GM12878 (cell line): Measurements from ENCODE around the gene ECEL1. TPM values are rescaled to one million over a fixed set of nuclear protein-coding genes. Genes with fewer than 3 reads are reported as not detected.

Experiments
- ATAC-seq: fragments of 200-7000 bp; cut with Tn5 transposase; 3 replicates; pipeline ENCODE4 v1.9.1; 2020; ENCODE audit warnings: mild to moderate bottlenecking, moderate library complexity
- BruUV-seq: library from RNA; stranded (reverse); fragments of 400-500 nt; replicated peaks from 2 replicates; lab custom pipeline; 2021; lab: Mats Ljungman, UMichigan
- CTCF ChIA-PET: fragments of 300-600 bp; sonication (Branson Sonifier 250); formaldehyde crosslinking; extraction: SDS; loops from one replicate; lab custom pipeline; 2021; ENCODE audit warnings: inconsistent platforms; lab: Yijun Ruan, JAX
- POLR2A ChIA-PET: fragments of 350-600 bp; formaldehyde crosslinking; extraction: SDS; loops from one replicate; lab custom pipeline; 2021; ENCODE audit warnings: inconsistent platforms; lab: Charles Lee
- RAD21 ChIA-PET: fragments of 300-600 bp; sonication (Branson Sonifier 250); formaldehyde crosslinking; loops from one replicate; lab custom pipeline; 2023; ENCODE audit warnings: antibody characterized with exemption; ENCODE audit not compliant: unreplicated experiment; lab: Charles Lee
- SMC1A ChIA-PET: fragments of 300-600 bp; sonication (Branson Sonifier 250); formaldehyde crosslinking; loops from one replicate; lab custom pipeline; 2023; ENCODE audit not compliant: unreplicated experiment, uncharacterized antibody; lab: Charles Lee
- DNase-seq: peaks from one replicate; pipeline ENCODE4 v3.0.0-alpha.2; 2011; ENCODE audit warnings: low read depth, low spot score
- FAIRE-seq: peaks from 3 replicates; lab custom pipeline; 2011; peaks lifted over from hg19 to GRCh38; lab: Jason Lieb, UNC
- H2AFZ ChIP-seq: 2 replicates; pipeline ENCODE4 v1.6.0; 2011; ENCODE audit warnings: low read depth, low read length, control low read depth; ENCODE audit not compliant: control insufficient read depth
- H3K27ac ChIP-seq: 2 replicates; pipeline ENCODE4 v1.5.1; 2011; ENCODE audit warnings: control low read depth; ENCODE audit not compliant: control insufficient read depth, insufficient read depth
- H3K27me3 ChIP-seq, 2 experiments: replicated peaks in 1 of 2; 2 replicates each; pipeline versions ENCODE4 v1.6.0 to v1.6.1; 2011; ENCODE audit warnings: low read length in 1 of 2; ENCODE audit not compliant: control insufficient read depth in 2 of 2, insufficient read depth in 2 of 2
- H3K36me3 ChIP-seq, 2 experiments: 2 replicates each; pipeline ENCODE4 v1.5.1; 2011; ENCODE audit warnings: low read length in 1 of 2; ENCODE audit not compliant: control insufficient read depth in 2 of 2, insufficient read depth in 2 of 2
- H3K4me1 ChIP-seq: 2 replicates; pipeline ENCODE4 v1.6.1; 2011; ENCODE audit warnings: mild to moderate bottlenecking, low read length, moderate library complexity, mixed read lengths; ENCODE audit not compliant: control insufficient read depth, insufficient read depth
- H3K4me2 ChIP-seq: 2 replicates; pipeline ENCODE4 v1.6.0; 2011; ENCODE audit warnings: control low read depth; ENCODE audit not compliant: control insufficient read depth, insufficient read depth
- H3K4me3 ChIP-seq: fragments of 200-600 bp; sonication (generic); 2 replicates; pipeline ENCODE4 v1.5.1; 2016
- H3K79me2 ChIP-seq: 2 replicates; pipeline ENCODE4 v1.6.0; 2011; ENCODE audit warnings: low read length; ENCODE audit not compliant: control insufficient read depth, insufficient read depth
- H3K9ac ChIP-seq: 2 replicates; pipeline ENCODE4 v1.8.0; 2011; ENCODE audit warnings: low read length, control low read depth, mixed read lengths; ENCODE audit not compliant: control insufficient read depth, insufficient read depth
- H3K9me3 ChIP-seq: replicated peaks from 3 replicates; pipeline ENCODE4 v1.5.1; 2011; ENCODE audit warnings: mild to moderate bottlenecking, low read length; ENCODE audit not compliant: control insufficient read depth, insufficient read depth
- H4K20me1 ChIP-seq: 2 replicates; pipeline ENCODE4 v1.6.0; 2011; ENCODE audit not compliant: control insufficient read depth, insufficient read depth
- CBFB ChIP-seq: IDR thresholded peaks from 2 replicates; pipeline ENCODE4 v1.6.1; 2016; ENCODE audit warnings: antibody characterized with exemption, low read depth
- CREM ChIP-seq: IDR thresholded peaks from 2 replicates; pipeline ENCODE4 v1.6.1; 2014; ENCODE audit warnings: antibody characterized with exemption, low read depth
- EGR1 ChIP-seq, 2 experiments: IDR thresholded peaks; 1 replicate in 1 of 2; 2 replicates in 1 of 2; pipeline ENCODE4 v1.6.1; 2011 to 2012; ENCODE audit warnings: low read depth in 2 of 2, low read length in 2 of 2, borderline replicate concordance in 1 of 2, mild to moderate bottlenecking in 1 of 2, moderate library complexity in 1 of 2
- ELK1 ChIP-seq: IDR thresholded peaks from 2 replicates; pipeline ENCODE4 v1.6.1; 2012; ENCODE audit warnings: low read depth, low read length, improper control_type of control experiment
- IRF5 ChIP-seq: fragments of 450-650 bp; IDR thresholded peaks from 2 replicates; pipeline ENCODE4 v1.6.1; 2017; ENCODE audit warnings: borderline replicate concordance
- LARP7 ChIP-seq: fragments of 450-650 bp; IDR thresholded peaks from 2 replicates; pipeline ENCODE4 v1.6.1; 2017; ENCODE audit warnings: mild to moderate bottlenecking
- MTA2 ChIP-seq: fragments of 450-650 bp; IDR thresholded peaks from 2 replicates; pipeline ENCODE4 v1.6.1; 2016; ENCODE audit warnings: low read depth, mild to moderate bottlenecking, moderate library complexity
- NBN ChIP-seq: fragments of 450-650 bp; IDR thresholded peaks from 2 replicates; pipeline ENCODE4 v1.6.1; 2016
- PRDM15 ChIP-seq: fragments of 450-650 bp; formaldehyde crosslinking; IDR thresholded peaks from 2 replicates; pipeline ENCODE4 v1.4.0; 2020; ENCODE audit warnings: mild to moderate bottlenecking, moderate library complexity
- RELB ChIP-seq: fragments of 450-650 bp; IDR thresholded peaks from 2 replicates; pipeline ENCODE4 v1.6.1; 2017; ENCODE audit warnings: low read depth, mild to moderate bottlenecking, moderate library complexity
- RUNX3 ChIP-seq: IDR thresholded peaks from 2 replicates; pipeline ENCODE4 v1.6.1; 2012; ENCODE audit warnings: low read length, inconsistent platforms
- SMAD1 ChIP-seq: fragments of 450-650 bp; IDR thresholded peaks from 2 replicates; pipeline ENCODE4 v1.6.1; 2018; ENCODE audit warnings: mild to moderate bottlenecking, low read depth; ENCODE audit not compliant: partially characterized antibody
- USF1 ChIP-seq: IDR thresholded peaks from 2 replicates; pipeline ENCODE4 v1.6.1; 2011; ENCODE audit warnings: borderline replicate concordance, low read depth, mild to moderate bottlenecking, moderate library complexity, mixed read lengths, low read length; ENCODE audit not compliant: insufficient read depth; ENCODE audit errors: extremely low read length
- USF2 ChIP-seq: IDR thresholded peaks from 2 replicates; pipeline ENCODE4 v1.6.1; 2011; ENCODE audit warnings: low read depth, low read length, improper control_type of control experiment, borderline replicate concordance
- WGBS: methylation state at CpG from one replicate; pipeline ENCODE4 v1.1.6; 2016; ENCODE audit warnings: low lambda C conversion rate; ENCODE audit not compliant: insufficient replicate concordance, insufficient coverage; ENCODE audit errors: missing lambda C conversion rate; 5-methylcytosine and 5-hydroxymethylcytosine counted together
- in situ Hi-C: fragments of 300-500 bp; cut with MboI; formaldehyde crosslinking; loops from 9 replicates; pipeline ENCODE4 v1.14.3; 2018; ENCODE audit warnings: mixed read lengths
- intact Hi-C: fragments of 100-400 bp; cut with micrococcal nuclease; formaldehyde crosslinking; loops from one replicate; pipeline ENCODE4 v1.14.2; 2022; ENCODE audit not compliant: unreplicated experiment
- polyA plus RNA-seq, 11 experiments: library from polyadenylated mRNA; depleted of rRNA in 4 of 11; unstranded in 6 of 11; stranded (reverse) in 5 of 11; fragments of >200 nt; fragmentation: Nextera tagmentation in 4 of 11; fragmentation: Illumina TruSeq in 1 of 11; extraction: Ambion mirVana in 4 of 11; extraction: Trizol in 1 of 11; gene quantifications; 1 replicate in 1 of 11; 2 replicates in 10 of 11; pipeline versions ENCODE4 v1.2.1 to v1.2.3, GENCODE V29; 2011 to 2016; ENCODE audit warnings: inconsistent platforms in 2 of 11, missing spikeins in 2 of 11, low read depth in 1 of 11
- total RNA-seq, 4 experiments: library from RNA; depleted of rRNA in 3 of 4; stranded (reverse); fragments of >200 nt in 3 of 4; fragmentation: Illumina TruSeq in 1 of 4; extraction: Trizol in 1 of 4; gene quantifications; 2 replicates each; pipeline versions ENCODE4 v1.2.1 to v1.2.3, GENCODE V29; 2013 to 2021

Gene ECEL1
- total and polyA plus RNA-seq, 10 of the 15 experiments (the other 5 are each of a cell fraction or from before 2014, with no cell fraction given) = not detected

- Histone ChIP-seq H3K36me3 (no peaks in the 10 kb centered on the region), H4K20me1 (no peaks in the 10 kb centered on the region), H3K4me3 (no peak overlapping the region), H3K79me2 (no peaks in the 10 kb centered on the region), H3K27me3 (peaks cover 0 to 3% of the 10 kb centered on the region in 2 experiments; a peak in 1 of 4 replicates), H3K27ac (no peak overlapping the region), H2AFZ (no peak overlapping the region), H3K4me1 (no peaks in the 10 kb centered on the region), H3K9ac (no peak overlapping the region), H3K9me3 (no peaks in the 10 kb centered on the region), H3K4me2 (no peak overlapping the region)
- ChIA-PET POLR2A (no interaction called here), CTCF (no interaction called here), RAD21 (no interaction called here), SMC1A (no interaction called here)
- intact Hi-C loops = no loop called here
- in situ Hi-C loops = no loop called here
- FAIRE-seq = no peak
- no peak for ATAC-seq
- WGBS = 0% methylated on average over 2 of the region's 2 CpGs
- no peak for DNase-seq
- BruUV-seq = no TSS peak
- TF ChIP-seq RUNX3 = no peak
- no peak for TF ChIP-seq USF2
- TF ChIP-seq MTA2 = no peak
- TF ChIP-seq ELK1 = no peak
- TF ChIP-seq USF1 = no peak
- TF ChIP-seq LARP7 = no peak
- TF ChIP-seq CREM = no peak
- no peak for TF ChIP-seq RELB
- no peak for TF ChIP-seq EGR1 (IDR thresholded peaks at IDR 0.05; ENCODE audit: borderline replicate concordance in 1 of 2, low read depth in 2 of 2, low read length in 2 of 2)
- TF ChIP-seq PRDM15 (CRISPR knock-in tag) = no peak
- TF ChIP-seq NBN = no peak
- TF ChIP-seq SMAD1 = no peak
- no peak for TF ChIP-seq CBFB
- no peak for TF ChIP-seq IRF5
Observed at GRCh38 chr2:232476045-232476444, 11.6 kb downstream of the ECEL1 start.
